Endometrial microvascular endothelial cells (primary cell): ENCODE results near the gene TBC1D22A. TPM values are rescaled to one million over a fixed set of nuclear protein-coding genes. Genes with fewer than 3 reads are reported as not detected.

ENCODE experiments used
- in situ Hi-C: cut with HindIII; loops from 2 replicates; pipeline ENCODE4 v1.10.0; 2017; ENCODE audit warnings: low sequenced_read_pairs, low pct_unique_long_range_greater_than_20kb; ENCODE audit errors: inconsistent ontology term
- total RNA-seq: library from RNA; depleted of rRNA; stranded (reverse); fragments of >200 nt; gene quantifications from one replicate; pipeline ENCODE4 v1.2.3, GENCODE V29; 2015; ENCODE audit errors: inconsistent ontology term

TBC1D22A gene
- total RNA-seq, 1 donor from 2014 or later: 20.0 TPM

DNA sequence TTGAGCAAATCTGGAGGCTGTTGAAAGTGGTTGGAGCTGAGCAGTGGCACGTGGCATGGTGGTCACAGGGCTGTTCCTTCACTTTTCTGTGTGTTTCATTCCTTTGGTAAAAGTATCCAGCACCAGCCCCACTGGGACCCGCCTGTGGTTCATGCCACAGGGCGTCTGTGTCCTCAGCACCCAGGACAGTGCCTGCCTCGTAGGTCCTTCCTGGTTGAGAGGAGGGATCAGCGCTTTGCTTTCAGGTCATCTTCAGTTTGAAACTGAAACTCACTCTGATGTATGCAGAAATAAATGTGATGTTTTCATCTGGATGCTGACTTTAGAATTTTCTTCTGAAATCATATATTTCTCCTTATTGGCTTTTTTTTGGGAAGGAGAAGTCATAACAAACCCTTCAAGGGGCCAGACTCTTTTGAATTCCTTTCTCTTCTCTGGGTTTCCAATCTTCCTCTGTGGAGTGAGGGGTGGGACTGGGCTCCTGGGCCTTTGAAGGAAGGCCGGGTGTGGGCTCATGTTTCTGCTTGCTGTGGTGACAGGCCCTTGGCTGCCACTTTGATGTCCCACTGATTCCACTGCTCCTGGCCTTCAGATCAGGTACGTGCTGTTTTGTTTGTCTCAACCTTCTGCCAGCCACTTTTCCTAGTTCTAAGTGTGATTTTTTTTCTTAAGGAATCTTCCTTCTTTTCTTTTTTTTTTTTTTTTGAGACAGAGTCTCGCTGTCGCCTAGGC, 26.2 kb downstream of the TBC1D22A start:
- in situ Hi-C loops: no loop called here

DNA sequence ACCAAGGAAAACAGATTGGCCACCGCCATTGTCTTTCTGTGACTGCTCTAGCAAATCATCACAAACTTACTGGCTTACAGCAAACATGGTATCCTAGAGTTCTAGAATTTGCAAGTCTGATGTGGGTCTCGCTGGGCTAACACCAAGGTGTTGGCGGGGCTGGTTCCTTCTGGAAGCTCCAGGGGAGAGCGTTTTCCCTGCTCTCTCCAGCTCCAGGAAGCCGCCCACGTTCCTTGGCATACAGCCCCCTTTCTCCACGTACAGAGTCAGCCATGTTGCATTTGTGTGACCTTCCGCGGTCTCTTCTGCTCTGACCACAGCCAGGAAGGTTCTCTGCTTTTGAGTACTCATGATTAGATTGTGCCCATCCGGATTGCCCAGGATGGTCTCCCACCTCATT, 27.5 kb downstream of the TBC1D22A start:
- in situ Hi-C loops: no loop called here

- in situ Hi-C loops: no loop called here
These were observed 28.8 kb downstream of the TBC1D22A start for GRCh38 chr22:46791201-46791731.

DNA sequence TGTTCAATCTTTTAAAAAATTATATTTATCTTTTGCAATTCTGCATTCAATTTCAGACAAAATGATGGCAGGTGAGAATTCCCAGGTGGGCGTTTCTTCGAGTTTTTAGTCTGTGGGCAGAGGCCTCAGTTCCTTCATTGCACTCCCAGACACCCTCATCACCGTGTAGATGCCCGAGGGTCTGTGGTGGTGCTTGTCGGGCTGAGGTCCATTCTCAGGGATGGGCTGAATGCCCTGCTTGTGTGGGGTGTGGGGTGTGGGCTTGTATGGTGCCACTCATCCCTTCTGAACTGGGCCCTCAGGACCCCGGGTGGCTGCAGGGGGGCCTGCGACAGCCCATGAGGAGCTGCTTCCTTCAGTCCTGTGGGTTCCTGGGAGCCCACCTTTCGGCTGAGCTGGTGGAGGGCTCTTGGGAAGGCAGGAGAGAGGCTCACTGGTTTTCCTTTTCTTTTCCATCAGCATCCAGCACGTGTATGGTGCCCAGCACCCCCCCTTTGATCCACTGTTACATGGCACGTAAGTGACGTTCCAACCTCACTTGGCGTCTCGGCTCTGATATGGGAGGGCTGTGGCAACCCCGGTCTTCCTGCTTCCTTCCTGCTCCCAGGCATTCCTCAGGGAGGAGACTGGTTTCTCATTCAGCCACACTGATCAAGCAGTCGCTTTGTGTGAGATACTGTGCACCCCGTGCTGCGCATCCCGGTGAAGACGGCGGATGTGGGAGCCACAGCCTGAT, 29.8 kb downstream of the TBC1D22A start:
- in situ Hi-C loops: no loop called here

DNA sequence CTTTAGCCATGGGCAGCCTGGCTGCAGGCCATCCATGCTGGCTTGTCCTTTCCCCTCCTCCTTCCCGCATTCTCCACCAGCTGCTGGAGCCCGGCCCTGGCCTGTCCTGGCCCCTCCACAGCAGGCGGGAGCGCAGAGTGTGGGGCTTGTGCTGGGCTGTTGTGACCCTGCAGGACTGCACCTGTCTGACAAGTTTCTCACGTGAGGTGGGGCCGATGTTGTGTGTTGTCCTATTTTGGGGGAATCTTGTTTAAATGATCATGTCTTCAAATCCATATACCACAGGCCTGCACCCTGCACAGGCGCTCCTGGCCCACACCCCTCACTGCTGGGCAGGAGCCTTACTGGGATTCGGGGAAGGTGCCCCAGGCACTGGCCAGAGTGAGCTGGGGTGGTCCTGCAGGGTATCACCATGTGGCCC, 30.4 kb downstream of the TBC1D22A start:
- in situ Hi-C loops: no loop called here

DNA sequence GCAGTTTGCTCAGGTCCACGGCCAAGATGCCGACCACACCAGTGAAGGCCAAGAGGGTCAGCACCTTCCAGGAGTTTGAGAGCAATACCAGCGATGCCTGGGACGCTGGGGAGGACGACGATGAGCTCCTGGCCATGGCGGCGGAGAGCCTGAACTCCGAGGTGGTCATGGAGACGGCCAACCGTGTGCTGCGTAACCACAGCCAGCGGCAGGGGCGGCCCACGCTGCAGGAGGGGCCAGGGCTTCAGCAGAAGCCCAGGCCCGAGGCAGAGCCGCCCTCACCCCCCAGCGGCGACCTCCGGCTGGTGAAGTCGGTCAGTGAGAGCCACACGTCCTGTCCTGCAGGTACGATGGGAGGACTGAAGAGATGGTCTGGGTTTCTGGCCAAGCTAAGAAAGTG, 31.0 kb downstream of the TBC1D22A start:
- in situ Hi-C loops: no loop called here

- in situ Hi-C loops: no loop called here
These were observed 31.6 kb downstream of the TBC1D22A start for GRCh38 chr22:46794067-46794466.

- in situ Hi-C loops: no loop called here
These were observed 32.0 kb downstream of the TBC1D22A start for GRCh38 chr22:46794491-46794890.

- in situ Hi-C loops: no loop called here
These were observed 32.7 kb downstream of the TBC1D22A start for GRCh38 chr22:46795140-46795539.

DNA sequence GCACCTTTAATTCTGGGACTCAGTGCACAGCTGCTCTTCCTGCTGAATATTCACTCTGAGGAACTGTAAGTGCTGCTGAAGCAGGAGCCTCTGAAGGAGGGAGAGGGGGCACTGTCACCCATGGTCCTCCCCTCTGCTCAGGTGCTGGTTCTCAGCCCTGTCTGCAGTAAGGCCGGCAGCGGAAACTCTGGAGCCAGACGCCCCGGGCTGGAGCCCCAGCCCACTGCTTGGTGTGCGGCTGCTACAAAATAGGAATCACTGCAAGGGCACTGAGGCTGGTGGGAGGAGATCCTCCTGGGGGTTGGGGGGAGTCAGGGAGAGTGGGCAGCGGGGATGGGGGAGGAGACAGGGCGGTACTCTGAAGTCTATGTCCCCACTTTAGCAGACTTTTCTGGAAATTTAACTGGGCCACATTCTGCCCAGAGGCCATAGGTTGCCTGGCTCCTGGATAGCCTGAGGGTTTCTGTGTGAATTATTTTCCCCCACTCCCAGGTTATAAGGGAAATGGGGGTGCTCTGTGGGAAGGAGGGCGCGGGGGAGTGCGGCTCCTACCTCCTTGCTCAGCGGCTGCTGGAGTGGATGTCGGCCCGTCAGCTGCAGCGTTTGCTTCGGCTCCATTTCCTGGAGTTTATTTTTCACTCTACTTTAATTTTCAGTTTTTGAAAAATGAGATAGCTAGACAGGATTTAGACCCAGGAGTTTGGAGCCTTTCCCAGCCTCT, 33.6 kb downstream of the TBC1D22A start:
- in situ Hi-C loops: no loop called here

DNA sequence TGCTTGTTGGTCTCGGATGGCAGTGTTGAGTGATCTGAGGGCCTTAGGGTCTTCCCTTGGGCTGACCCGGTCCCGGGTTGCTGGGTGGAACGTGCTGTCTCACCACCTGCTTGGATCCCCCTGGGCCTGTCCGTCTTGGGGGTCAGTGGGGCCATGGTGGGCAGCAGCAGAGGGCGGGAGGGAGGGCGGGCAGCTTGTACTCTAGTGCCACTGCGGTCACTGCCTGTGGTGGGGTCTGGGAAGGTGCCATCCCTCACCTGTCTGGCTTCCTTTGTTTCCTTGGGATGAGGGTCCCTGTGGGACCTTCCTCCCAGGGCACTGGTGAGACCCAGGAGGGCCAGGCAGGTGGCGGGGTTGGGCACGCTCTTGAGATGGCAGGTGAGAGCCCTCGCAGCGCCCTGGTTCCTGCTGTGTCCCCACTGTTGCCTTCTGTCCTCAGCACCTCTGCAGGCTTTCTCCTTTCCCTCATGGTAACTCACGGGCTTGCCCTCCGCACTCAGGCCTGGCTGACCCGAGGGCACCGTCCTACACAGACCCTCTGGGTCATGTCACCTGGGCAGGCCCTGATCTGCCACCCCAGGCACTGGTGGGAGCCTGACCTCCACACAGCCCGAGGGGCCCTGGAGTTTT, 34.2 kb downstream of the TBC1D22A start:
- in situ Hi-C loops: no loop called here

DNA sequence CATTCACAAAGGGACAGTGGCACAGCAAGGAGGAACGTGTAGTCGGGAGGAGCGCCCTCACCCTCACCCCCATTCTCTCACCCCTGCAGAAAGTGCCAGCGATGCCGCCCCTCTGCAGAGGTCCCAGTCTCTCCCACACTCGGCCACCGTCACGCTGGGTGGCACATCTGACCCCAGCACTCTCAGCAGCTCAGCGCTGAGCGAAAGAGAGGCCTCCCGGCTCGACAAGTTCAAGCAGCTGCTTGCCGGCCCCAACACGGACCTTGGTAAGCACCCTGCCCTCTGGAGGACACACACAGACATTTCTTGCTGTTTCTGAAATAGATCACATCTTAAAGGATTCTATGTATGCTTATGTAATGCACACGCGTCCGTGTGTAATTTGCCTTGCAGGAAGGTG, 34.9 kb downstream of the TBC1D22A start:
- in situ Hi-C loops: no loop called here

DNA sequence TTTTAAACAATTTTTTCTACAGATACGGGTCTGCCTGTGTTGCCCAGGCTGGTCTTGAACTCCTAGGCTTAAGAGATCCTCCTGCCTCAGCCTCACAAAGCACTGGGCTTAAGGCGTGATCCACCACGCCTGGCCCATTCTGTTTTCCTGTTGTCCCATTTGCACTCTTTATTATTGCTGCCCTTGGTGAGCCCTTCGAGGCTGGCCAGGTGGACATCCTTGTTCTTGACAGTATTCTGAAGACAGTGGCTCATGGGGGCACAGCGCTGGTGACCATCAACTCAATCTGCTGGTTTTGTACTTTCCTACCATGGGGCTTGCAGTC, 35.6 kb downstream of the TBC1D22A start:
- in situ Hi-C loops: no loop called here

DNA sequence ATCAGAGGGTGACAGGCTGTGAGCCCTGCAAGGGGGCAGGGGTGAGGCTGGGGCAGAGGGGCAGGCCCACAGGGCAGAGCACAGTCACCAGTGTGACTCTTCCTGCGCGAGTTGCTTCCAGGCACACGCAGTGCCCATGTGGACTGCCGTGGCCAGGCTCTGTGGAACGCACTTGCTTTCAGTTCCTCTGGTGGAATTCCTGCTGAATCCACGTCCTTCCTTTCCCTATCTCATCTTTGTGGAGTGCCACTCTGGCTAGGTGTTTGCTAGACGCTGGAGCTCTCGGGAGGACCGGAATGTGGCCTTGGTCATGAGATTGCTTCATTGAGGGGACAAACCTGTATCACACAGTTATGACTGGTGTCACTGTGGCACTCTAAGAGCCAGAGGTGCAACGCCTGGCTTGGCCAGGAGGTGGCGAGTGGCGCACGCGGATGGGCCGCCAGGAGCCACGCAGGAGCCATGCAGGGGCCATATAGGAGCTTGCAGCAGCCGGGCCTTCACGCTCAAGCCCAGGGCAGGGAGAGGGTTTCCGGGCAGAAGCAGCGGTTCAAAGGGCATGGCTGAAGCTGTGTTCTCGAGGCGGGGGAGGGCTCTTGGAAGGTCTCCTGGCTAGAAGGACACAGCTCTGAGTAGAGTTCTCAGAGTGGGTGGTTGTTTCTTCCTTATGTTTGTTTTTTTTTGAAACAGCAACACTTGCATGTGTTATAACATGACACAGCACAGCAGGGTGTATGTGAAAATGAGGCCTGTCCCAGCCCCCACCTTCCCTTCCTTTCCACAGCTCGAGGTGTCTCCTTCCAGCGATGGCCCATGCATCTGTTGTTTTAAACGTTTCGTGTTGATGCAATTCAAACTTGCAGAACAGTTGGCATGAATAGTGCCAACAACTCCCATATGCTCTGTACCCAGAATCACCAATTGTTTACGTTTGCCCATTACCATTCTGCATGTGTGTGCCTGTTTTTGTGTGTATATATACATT, 36.2 kb downstream of the TBC1D22A start:
- in situ Hi-C loops: no loop called here

DNA sequence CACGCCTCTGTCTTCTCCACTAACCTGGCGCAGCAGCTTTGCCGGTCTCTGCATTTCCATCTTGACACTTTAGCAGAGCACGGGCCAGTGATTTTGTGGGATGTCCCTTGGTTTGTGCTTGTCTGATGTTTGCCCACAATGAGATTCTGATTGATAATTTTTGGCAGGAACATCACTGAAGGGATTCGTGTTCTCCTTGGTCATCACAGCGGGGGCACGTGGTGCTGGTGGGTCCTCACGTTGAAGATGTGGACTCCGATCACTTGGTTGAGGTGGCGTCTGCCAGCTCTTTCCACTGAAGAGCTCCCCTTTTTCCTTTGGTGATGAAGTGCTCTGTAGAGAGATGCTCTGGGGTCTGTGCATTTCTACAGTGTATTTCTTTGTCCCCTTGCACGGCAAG, 37.2 kb downstream of the TBC1D22A start:
- in situ Hi-C loops: no loop called here

GRCh38 chr22:46800102-46800857, 37.8 kb downstream of the TBC1D22A start:
- in situ Hi-C loops: no loop called here

DNA sequence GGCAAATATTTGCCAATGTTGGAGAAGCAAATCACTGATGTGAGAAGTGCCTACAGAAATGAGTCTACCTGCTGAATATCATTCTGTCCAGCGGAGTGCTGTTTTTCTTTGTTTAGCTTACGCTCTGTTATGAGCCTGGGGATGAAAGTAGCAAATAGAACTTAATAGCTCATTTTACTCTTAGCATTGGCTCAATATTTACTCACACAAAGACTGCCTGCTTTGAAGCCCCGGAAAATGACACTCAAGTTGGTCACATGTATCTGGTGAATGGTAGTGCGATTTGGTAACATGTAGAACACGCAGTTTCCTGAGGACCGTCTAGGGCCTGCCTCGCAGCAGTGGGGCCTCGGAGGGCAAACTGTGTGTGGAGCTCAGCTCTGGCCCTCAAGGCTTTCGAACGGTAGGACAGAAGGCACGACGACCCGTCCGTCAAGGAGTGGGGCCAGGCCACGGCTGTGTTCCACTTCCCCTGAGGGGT, 38.9 kb downstream of the TBC1D22A start:
- in situ Hi-C loops: no loop called here
